Renal cortex interstitium (tissue), 15 donors: ENCODE data around the gene ACER1. TPM values are rescaled to one million over a fixed set of nuclear protein-coding genes. Genes with fewer than 3 reads are reported as not detected.
A peak's percentile ranks its signal among the peaks of the same experiment; 100 is the strongest.
"Not testable (repeated sequence)": the region's sequence is repeated elsewhere in the genome, so short reads cannot be mapped to it uniquely, and the experiment has no call there.

Source experiments
- DNase-seq, 11 donors: peaks; one replicate each; pipeline ENCODE4 v3.0.0-alpha.2; 2013; ENCODE audit warnings: low read depth in 9 of 11, low spot score in 4 of 11; ENCODE audit errors: extremely low read depth in 1 of 11
- long read RNA-seq, 16 experiments: transcript quantifications; one replicate each; lab custom pipeline, GENCODE V29; 2026
- polyA plus RNA-seq, 3 donors: library from polyadenylated mRNA; unstranded; fragments of 120-200 nt; gene quantifications; one replicate each; pipeline ENCODE4 v1.2.1, GENCODE V29; 2013; ENCODE audit not compliant: insufficient read length in 3 of 3

The ACER1 gene
- polyA plus RNA-seq, result under 1 TPM in 2 of 3 donors, not detected in 1; 0.17 to 0.23 TPM
- long read RNA-seq, donor 1, partial matches to known transcripts, result 43 of 77 reads
- long read RNA-seq, donor 1, other reads (novel, unspliced or antisense), result 34 of 77 reads
- long read RNA-seq, donor 2, result 0 reads
- long read RNA-seq, donor 3, result 0 reads
- long read RNA-seq, donor 4, result 0 reads
- long read RNA-seq, donor 5, result 0 reads
- long read RNA-seq, donor 6, result 0 reads
- long read RNA-seq, donor 7, result 0 reads
- long read RNA-seq, donor 8, result 0 reads
- long read RNA-seq, donor 9, result 0 reads
- long read RNA-seq, donor 10, result 0 reads
- long read RNA-seq, donor 11, result 0 reads
- long read RNA-seq, donor 12, result 0 reads
- long read RNA-seq, donor 13, result 0 reads
- long read RNA-seq, donor 14, result 0 reads
- long read RNA-seq, donor 15, result 0 reads
- long read RNA-seq, donor 16, result 0 reads

- DNase-seq, result no peak
Observed at GRCh38 chr19:6333439-6333838, at the start of gene ACER1. TSS of gene ACER1 (minus strand) at chr19:6333612. CDS start at chr19:6333551, 61 bp downstream.

DNA sequence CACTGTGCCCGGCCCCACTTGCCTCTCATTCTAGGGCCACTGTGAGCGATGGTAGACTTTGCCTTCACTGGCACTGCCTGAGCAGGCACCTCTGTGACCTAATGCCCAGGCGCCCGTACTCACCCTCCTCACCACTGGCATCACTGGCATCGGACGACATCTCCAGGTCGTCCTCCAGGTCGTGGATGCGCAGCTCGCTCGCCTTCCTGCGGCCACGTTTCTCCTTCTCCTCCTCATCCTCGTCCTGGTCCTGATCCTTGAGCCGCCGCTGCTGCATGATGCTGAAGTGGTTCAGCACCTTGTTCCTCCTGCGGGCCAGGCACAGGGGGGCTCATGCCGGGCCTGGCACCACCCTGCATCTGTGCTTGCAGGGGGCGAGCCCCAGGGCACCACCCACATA, 49.8 kb upstream of the ACER1 start:
- DNase-seq, result no peak

DNA sequence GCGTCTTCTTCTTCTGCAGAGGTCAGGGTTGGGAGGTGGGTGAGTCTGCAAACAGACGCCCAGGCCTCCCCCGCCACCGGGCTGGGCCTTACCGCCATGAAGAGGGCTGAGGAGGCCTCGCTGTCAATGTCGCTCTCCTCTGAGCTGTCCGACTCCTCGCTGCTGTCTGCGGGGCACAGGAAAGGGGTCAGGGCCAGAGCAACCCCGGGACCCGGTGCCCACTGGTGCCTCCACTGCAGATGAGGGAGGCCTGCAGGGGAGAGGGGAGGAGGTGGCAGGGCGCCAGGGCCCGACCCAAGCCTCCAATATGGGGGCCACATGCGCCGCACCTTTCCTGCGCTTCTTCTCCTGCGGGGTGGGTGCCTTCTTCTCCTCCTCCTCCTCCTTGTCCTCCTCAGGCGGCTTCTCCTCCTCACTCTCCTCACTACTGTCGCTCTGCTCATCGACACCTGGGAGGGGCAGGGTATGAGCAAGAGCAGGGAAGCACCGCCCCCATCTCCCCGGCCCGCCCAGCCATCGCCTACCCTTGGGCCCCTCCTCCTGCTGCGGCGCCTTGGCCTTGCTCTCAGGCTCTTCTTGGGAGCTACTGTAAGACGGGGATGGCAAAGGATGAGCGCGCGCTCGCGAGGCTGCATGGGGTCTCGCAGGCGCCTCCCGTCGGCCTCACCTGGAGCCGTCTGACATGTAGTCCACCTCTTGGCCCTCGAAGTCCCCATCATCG, 47.8 kb upstream of the ACER1 start:
- no peak for DNase-seq

DNA sequence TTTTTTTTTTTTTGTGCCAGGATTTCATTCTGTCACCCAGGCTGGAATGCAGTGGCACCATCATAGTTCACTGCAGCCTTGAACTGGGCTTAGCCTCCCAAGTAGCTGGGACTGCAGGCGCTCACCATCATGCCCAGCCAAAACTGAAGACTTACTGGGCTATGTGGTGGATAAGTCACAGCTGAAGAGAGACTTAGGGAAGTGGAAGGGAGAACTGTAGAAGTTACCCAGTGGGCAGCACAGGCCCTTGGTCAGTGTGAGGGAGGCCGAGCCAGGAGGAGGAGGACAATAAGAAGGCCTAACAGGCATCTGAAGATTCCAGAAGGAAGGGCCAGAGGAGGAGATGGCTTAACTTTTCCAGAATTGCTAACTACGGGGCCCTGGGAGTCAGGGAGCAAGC, 46.3 kb upstream of the ACER1 start:
- no peak for DNase-seq

GRCh38 chr19:6378486-6378885, 45.1 kb upstream of the ACER1 start:
- no peak for DNase-seq

GRCh38 chr19:6378041-6378440, 44.6 kb upstream of the ACER1 start:
- DNase-seq, result peak in 1 of 11 donors; percentile 63

DNA sequence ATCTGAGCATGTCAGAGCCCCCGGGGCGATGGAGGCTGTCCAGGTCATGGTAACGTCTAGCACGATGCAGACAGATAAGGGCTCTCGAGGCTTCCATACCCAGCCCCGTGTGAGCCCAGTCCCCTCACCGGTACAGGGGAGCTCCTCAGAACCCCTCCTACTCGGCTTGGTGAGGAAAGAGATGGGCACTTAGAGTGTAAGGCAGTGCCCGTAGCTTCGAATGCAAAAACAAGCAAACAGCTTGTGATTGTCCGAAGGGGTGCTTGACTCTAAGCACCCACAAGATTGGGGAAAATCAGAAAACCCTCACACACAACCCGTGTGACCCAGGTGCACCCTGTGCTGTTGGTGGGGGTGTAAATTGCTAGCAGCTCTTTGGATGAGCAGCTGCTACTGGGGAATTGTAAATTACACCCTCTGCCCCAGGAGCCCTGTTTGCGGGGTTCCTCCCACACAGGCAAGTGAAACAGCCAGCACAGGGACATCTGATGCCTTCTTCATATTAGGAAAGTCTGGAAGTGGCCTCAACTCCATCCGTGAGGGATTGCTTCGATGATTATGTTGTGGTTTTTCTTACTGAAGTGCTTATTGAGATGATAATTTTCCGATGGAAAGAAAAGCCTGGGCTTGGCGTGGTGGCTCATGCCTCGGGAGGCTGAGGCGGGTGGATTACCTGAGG, 43.2 kb upstream of the ACER1 start:
- DNase-seq, result no peak

DNA sequence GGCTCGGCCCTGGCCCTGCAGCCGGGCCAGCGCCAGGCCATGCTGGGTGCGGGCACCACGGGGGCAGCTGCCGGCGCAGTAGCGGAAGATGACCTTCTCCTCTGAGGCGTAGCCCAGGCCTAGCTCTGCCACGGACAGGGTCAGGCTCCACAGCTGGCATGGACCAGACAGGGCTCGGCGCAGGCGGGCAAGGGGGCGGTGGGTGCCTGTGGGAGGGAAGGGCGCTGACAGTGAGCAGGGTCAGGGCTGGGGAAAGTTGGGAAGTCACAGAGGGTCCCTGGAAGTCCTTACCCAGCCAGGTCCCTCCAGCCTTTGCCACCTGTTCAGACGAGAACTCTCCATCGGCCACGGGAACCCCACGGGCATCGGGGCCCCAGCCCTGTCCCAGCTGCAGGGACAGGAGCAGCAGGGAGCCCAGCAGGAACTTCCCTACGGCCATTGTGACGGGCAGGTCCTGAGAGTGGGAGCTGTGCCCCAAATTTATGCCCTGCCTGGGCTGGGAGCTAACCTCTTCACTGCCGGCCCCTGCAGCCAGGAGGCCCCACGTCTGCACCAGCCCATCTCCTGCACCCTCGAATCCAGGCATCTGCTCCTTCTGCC, 42.1 kb upstream of the ACER1 start, which contains the start of gene PSPN:
Gene PSPN, minus strand, starts transcription at position 523 of the 600 bp plus-strand sequence. Its CDS starts 84 bp downstream, at position 439.
- no peak for DNase-seq

DNA sequence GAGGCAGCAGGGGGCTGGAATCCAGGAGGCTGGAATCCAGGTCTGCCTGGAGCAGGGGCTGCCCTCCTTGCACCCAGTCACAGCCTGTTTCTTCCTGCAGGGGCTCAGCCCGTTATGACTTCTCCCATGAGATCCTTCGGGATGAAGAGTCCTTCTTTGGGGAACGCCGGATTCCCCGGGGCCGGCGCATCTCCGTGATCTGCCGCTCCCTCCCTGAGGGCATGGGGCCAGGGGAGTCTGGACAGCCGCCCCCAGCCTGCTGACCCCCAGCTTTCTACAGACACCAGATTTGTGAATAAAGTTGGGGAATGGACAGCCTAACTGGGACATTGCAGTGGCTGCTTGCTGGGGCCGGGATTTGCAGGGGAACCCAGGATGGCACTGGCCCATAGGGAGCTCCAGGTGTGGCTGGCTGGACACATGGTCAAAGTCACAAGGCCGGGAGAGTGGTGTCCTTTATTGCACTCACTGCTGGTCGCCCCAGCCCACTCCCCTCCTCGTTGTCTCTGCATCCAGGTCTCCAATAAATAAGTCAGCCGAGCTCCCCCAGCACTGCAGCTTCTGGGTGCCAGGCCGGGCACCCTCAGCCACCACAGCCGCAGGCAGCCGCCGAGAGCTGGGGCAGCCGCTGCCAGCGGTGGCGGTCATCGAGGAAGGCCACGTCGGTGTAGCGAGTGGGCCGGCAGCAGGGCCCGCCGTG, 41.4 kb upstream of the ACER1 start:
- DNase-seq, result no peak

DNA sequence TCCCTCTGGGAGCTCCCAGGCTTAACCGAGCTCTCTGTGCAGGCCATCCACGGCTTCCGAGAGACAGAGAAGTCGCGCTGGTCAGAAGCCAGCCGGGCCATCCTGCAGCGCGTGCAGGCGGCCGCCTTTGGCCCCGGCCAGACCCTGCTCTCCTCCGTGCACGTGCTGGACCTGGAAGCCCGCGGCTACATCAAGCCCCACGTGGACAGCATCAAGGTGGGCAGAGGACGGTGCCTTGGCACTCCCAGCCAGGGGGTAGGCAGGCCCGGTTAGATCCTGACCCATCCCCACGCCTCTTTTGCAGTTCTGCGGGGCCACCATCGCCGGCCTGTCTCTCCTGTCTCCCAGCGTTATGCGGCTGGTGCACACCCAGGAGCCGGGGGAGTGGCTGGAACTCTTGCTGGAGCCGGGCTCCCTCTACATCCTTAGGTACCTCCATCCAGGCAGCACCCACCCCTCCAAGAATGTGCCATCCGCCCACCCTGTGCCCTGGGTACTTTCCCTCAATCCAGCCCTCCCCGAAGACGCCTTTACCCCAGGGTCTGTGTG, 40.8 kb upstream of the ACER1 start:
- no peak for DNase-seq

GRCh38 chr19:6373813-6374108, 40.3 kb upstream of the ACER1 start:
- DNase-seq, result no peak

DNA sequence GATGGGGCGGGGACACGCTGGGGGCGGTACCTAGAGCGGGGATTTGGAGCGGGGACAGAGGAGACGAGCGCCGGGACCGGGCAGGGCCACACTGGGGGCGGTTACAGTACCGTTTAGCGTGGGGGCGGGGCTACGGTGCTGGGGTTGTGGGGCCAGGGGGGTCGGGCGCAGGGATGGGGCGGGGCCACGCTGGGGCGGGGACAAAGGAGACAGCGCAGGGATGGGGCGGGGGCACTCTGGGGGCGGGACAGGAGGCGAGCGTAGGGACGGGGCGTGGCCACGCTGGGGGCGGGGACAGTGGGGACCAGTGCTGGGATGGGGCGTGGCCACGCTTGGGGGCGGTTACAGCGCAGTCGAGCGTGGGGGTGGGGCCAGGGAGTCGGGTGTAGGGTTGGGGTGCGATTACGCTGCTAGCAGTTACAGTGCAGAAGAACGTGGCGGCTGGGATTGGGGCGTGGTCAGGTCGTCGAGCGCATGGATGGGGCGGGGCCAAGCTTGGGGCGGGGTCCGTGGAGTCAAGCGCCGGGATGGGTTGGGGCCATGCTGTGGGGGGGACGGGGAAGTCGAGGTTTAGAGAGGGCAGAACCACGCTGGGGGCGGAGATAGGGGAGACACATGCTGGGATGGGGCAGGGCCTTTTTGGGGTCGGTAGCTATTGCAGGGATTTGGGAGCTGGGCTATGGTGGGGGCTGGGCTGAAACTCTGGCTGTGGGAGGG, 39.8 kb upstream of the ACER1 start:
- DNase-seq, result peak; percentile 88 to 98 (median 95)

- peak; percentile 99 to 100 (median 100) for DNase-seq
Observed at GRCh38 chr19:6372594-6373095, 39.2 kb upstream of the ACER1 start, which contains the start of gene ALKBH7. TSS of gene ALKBH7 (plus strand) at chr19:6372794. CDS start at chr19:6372821, 27 bp downstream.

GRCh38 chr19:6364353-6364752, 30.9 kb upstream of the ACER1 start:
- DNase-seq, result no peak

- DNase-seq, result no peak
Observed at GRCh38 chr19:6362351-6362801, 29.0 kb upstream of the ACER1 start.

DNA sequence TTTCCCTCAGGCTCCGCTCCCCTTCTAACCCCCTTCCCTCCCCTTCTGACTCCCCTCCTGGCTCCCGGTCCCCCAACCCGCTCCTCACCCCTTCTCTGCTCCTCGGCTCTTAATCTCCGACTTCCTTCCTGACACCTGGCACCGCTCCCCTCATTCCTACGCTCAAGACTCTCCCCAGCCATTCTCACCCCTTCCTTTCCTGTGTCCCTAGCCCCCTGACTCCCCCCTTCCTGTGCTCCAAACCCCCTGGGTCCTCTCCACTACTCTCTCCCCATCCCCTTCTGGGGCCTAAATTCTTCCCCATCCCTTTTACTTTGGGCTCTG, 28.6 kb upstream of the ACER1 start:
- no peak for DNase-seq

GRCh38 chr19:6360857-6361216, 27.4 kb upstream of the ACER1 start:
- DNase-seq, result not testable (repeated sequence)

DNA sequence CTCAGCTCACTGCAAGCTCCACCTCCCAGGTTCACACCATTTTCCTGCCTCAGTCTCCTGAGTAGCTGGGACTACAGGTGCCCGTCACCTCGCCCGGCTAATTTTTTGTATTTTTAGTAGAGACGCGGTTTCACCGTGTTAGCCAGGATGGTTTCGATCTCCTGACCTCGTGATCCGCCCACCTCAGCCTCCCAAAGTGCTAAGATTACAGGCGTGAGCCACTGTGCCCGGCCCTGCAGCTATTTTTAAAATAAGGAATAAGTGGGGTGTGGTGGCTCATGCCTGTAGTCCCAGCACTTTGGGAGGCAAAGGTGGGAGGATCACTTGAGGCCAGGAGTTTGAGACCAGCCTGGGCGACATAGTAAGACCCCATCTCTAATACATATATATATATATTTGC, 27.0 kb upstream of the ACER1 start:
- not testable (repeated sequence) for DNase-seq
